ENCODE results near the gene CPSF7.
"Not testable (repeated sequence)": the region's sequence is repeated elsewhere in the genome, so short reads cannot be mapped to it uniquely, and the experiment has no call there.

GRCh38 chr11:61467602-61468001 lies 37.8 kb upstream of the CPSF7 start:
- not testable (repeated sequence) for TF ChIP-seq CTCF (IDR thresholded peaks at IDR 0.05); ZFX (IDR thresholded peaks at IDR 0.05; ENCODE audit: borderline replicate concordance)
